ENCODE measurements around the gene GCSH. TPM values are rescaled to one million over a fixed set of nuclear protein-coding genes. Genes with fewer than 3 reads are reported as not detected.

Gene GCSH
- total RNA-seq, 1 experiment from 2014 or later: 51.7 TPM

- no TSS peak for BruUV-seq (replicated peaks)
- no peak overlapping the region for H3K4me3 ChIP-seq
- no peaks in the 10 kb centered on the region for H3K79me2 ChIP-seq (ENCODE audit: low read depth)
- intact Hi-C loops (cut with micrococcal nuclease; ENCODE audit: unreplicated experiment): no loop called here
- no peaks in the 10 kb centered on the region for H3K36me3 ChIP-seq (ENCODE audit: low read depth)
- H3K27ac ChIP-seq: no peak overlapping the region
- H3K9me2 ChIP-seq (ENCODE audit: insufficient read depth): no peaks in the 10 kb centered on the region
- no peak overlapping the region for H3K4me2 ChIP-seq
- H4K20me1 ChIP-seq (ENCODE audit: insufficient read depth): no peaks in the 10 kb centered on the region
- no peak for DNase-seq
- no peaks in the 10 kb centered on the region for H3K4me1 ChIP-seq (replicated peaks; ENCODE audit: insufficient read depth)
- ChIA-PET POLR2A (ENCODE audit: unreplicated experiment) (no interaction called here), CTCF (no interaction called here)
- TF ChIP-seq CTCF (conservative IDR thresholded peaks at IDR 0.05) (no peak), EZH2 (IDR thresholded peaks at IDR 0.05; ENCODE audit: low read depth) (no peak)
- H2AFZ ChIP-seq: no peak overlapping the region
- no peaks in the 10 kb centered on the region for H3K9me3 ChIP-seq (ENCODE audit: insufficient read depth, low read depth)
- no peaks in the 10 kb centered on the region for H3K27me3 ChIP-seq (ENCODE audit: insufficient read depth, low read depth)
- H3F3A ChIP-seq (ENCODE audit: insufficient read depth, low read depth): no peaks in the 10 kb centered on the region
These were observed 42.4 kb downstream of the GCSH start for GRCh38 chr16:81053761-81054160.

- Histone ChIP-seq H3F3A (ENCODE audit: insufficient read depth, low read depth) (no peaks in the 10 kb centered on the region), H3K79me2 (ENCODE audit: low read depth) (peaks cover 28% of the 10 kb centered on the region), H3K27ac (no peak overlapping the region), H2AFZ (no peak overlapping the region), H3K9me3 (ENCODE audit: insufficient read depth, low read depth) (no peaks in the 10 kb centered on the region), H3K4me2 (no peak overlapping the region), H4K20me1 (ENCODE audit: insufficient read depth) (peaks cover 4% of the 10 kb centered on the region; the same call in 1 of the 2 replicates), H3K27me3 (ENCODE audit: insufficient read depth, low read depth) (no peaks in the 10 kb centered on the region), H3K36me3 (ENCODE audit: low read depth) (peaks cover 25% of the 10 kb centered on the region), H3K4me1 (replicated peaks; ENCODE audit: insufficient read depth) (no peaks in the 10 kb centered on the region), H3K4me3 (no peak overlapping the region), H3K9me2 (ENCODE audit: insufficient read depth) (no peaks in the 10 kb centered on the region)
- ChIA-PET CTCF (no interaction called here), POLR2A (ENCODE audit: unreplicated experiment) (no interaction called here)
- no peak for DNase-seq
- TF ChIP-seq CTCF (conservative IDR thresholded peaks at IDR 0.05) (no peak), EZH2 (IDR thresholded peaks at IDR 0.05; ENCODE audit: low read depth) (no peak)
- intact Hi-C loops (cut with micrococcal nuclease; ENCODE audit: unreplicated experiment): no loop called here
- no TSS peak for BruUV-seq (replicated peaks)
These were observed 53.4 kb downstream of the GCSH start for GRCh38 chr16:81042821-81043220.

- Histone ChIP-seq H3K9me2 (ENCODE audit: insufficient read depth) (no peaks in the 10 kb centered on the region), H3K4me2 (no peak overlapping the region), H3K36me3 (ENCODE audit: low read depth) (peaks cover 25% of the 10 kb centered on the region), H4K20me1 (ENCODE audit: insufficient read depth) (peaks cover 6% of the 10 kb centered on the region; the same call in 1 of the 2 replicates), H3K4me1 (replicated peaks; ENCODE audit: insufficient read depth) (peaks cover 10% of the 10 kb centered on the region), H2AFZ (no peak overlapping the region), H3K79me2 (ENCODE audit: low read depth) (peaks cover 39% of the 10 kb centered on the region), H3K9me3 (ENCODE audit: insufficient read depth, low read depth) (no peaks in the 10 kb centered on the region), H3K27ac (no peak overlapping the region), H3F3A (ENCODE audit: insufficient read depth, low read depth) (no peaks in the 10 kb centered on the region), H3K4me3 (no peak overlapping the region), H3K27me3 (ENCODE audit: insufficient read depth, low read depth) (no peaks in the 10 kb centered on the region)
- no TSS peak for BruUV-seq (replicated peaks)
- ChIA-PET CTCF (no interaction called here), POLR2A (ENCODE audit: unreplicated experiment) (no interaction called here)
- no peak for TF ChIP-seq CTCF (conservative IDR thresholded peaks at IDR 0.05)
- TF ChIP-seq EZH2 (IDR thresholded peaks at IDR 0.05; ENCODE audit: low read depth): no peak
- intact Hi-C loops (cut with micrococcal nuclease; ENCODE audit: unreplicated experiment): no loop called here
- DNase-seq: no peak
These were observed 54.5 kb downstream of the GCSH start for GRCh38 chr16:81041696-81042095.
